Body of pancreas (tissue), 4 donors: ENCODE measurements around the gene EXOC5.

Experiments
- CTCF ChIP-seq, 7 experiments: fragments of 450-650 bp in 4 of 7; fragments of 200-600 bp in 3 of 7; sonication (generic) in 3 of 7; IDR thresholded peaks; one replicate each; pipeline ENCODE4 v1.5.1; 2016 to 2019; ENCODE audit warnings: antibody characterized with exemption in 7 of 7
- POLR2A ChIP-seq, 3 donors: fragments of 450-650 bp; IDR thresholded peaks; one replicate each; pipeline ENCODE4 v1.6.1; 2016; ENCODE audit warnings: antibody characterized with exemption in 3 of 3, mild to moderate bottlenecking in 2 of 3

GRCh38 chr14:57205938-57206337 is 62.8 kb downstream of the EXOC5 start:
- TF ChIP-seq CTCF (IDR thresholded peaks at IDR 0.05) (no peak), POLR2A (IDR thresholded peaks at IDR 0.05) (no peak)
